ENCODE data around the gene MC3R.

GRCh38 chr20:56202493-56203077, 45.9 kb upstream of the MC3R start:
- TF ChIP-seq EZH2 (IDR thresholded peaks at IDR 0.05) (no peak), POLR2AphosphoS5 (IDR thresholded peaks at IDR 0.05; ENCODE audit: borderline replicate concordance, low read depth, low read length) (no peak)

Measured in SK-N-MC (cell line).